Hematopoietic multipotent progenitor cell treated with erythropoietin and hydrocortisone succinate and interleukin-3 and kit ligand, for 6 days (in vitro differentiated cells): ENCODE data around the gene CD22.
"Not testable (repeated sequence)": the region's sequence is repeated elsewhere in the genome, so short reads cannot be mapped to it uniquely, and the experiment has no call there.

Experiments
- DNase-seq: peaks from one replicate; pipeline ENCODE4 v3.0.0-alpha.2; 2015

The CD22 gene

DNA sequence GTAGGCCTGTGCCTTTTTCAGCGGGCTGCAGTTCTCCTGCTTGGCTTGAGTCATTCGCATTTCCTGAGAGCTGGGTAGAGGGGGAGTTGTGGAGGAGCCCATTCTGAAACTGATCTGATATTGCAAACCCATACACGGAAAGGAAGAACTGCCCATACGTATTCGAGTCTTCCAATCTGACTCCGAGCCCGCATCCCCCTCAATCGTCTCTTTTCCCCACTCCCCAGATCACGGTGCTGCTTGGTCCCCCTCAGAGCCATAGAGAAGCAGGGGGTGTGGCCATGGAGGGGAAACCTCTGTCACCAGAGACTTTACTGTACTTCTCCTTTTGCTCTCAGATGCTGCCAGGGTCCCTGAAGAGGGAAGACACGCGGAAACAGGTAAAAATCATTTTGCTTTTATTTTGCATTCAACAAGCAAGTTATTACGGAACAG lies at the start of gene CD22:
Gene CD22 (plus strand): TSS at position 337 of the 435 bp plus-strand sequence. CDS start 2,854 bp downstream, outside the sequence.
- peak; percentile 50 for DNase-seq

DNA sequence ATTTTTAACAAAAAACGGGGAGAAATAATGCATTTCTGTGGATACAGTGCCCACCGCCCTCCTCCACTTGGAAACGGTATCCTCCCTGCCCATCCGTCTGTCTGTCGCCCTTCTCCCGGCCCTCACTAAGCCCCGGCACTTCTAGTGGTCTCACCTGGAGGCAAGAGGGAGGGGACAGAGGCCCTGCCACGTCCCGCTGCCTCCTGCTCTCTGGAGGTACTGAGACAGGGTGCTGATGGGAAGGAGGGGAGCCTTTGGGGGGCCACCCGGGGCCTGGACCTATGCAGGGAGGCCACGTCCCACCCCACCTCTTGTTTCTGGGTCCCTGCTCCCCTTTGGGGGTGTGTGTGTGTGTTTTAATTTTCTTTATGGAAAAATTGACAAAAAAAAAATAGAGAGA lies 49.6 kb upstream of the CD22 start:
- no peak for DNase-seq

DNA sequence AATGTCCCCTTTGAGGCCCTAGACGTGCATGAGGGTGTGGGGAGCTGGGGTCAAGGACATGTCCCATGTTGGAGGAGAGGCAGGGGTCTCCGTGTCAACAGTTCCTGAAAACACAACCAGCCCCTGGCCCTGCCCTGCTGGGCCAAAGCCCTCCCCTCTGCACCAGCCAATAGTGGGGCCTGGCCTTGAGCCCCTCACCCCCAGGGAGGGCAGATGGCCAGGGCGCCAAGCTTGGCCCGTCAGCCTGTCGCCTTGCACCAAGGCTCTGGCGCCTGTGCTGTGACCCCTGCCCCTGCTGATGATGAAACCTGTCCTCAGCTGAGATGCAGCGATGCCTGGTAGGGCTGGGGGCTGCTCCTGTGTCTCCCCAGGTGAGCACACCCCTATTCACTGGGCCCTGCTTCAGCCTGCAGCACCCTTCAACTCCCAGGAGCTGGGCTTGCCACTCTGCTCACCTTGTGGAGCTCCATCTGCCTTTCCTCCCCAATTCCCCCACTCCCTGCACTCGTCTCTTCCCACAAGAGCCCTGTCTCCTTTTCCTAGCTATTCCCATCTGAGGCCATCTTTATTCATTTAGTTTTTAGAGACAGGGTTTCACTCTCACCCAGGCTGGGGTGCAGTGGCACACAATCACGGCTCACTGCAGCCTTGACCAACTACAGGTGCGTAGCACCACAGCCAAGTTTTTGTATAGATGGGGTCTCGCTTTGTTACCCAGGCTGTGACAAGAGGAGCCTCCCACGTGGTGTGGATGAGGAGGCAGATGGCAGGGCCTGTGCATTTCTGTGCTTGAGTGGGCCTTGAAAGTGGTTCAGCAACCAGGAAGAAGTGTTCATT lies 48.8 kb upstream of the CD22 start:
- DNase-seq, result no peak

DNA sequence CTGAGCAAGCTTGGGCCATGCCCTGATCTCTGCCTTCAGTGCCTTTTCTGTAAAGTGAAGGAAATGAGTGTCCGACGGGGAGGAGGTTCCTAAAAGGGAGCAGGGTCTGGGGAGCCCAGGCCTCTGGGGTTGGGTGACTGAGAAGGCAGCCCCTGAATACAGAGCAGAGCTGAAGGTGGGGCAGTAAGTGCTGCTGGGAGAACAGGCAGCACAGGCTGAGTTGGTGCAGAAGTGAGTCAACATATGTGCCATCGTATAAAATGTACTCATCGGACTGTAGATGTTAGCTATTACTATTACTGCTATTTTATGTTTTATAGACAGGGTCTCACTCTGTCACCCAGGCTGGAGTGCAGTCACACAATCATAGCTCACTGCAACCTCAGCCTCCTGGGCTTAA lies 47.7 kb upstream of the CD22 start:
- DNase-seq, result no peak

DNA sequence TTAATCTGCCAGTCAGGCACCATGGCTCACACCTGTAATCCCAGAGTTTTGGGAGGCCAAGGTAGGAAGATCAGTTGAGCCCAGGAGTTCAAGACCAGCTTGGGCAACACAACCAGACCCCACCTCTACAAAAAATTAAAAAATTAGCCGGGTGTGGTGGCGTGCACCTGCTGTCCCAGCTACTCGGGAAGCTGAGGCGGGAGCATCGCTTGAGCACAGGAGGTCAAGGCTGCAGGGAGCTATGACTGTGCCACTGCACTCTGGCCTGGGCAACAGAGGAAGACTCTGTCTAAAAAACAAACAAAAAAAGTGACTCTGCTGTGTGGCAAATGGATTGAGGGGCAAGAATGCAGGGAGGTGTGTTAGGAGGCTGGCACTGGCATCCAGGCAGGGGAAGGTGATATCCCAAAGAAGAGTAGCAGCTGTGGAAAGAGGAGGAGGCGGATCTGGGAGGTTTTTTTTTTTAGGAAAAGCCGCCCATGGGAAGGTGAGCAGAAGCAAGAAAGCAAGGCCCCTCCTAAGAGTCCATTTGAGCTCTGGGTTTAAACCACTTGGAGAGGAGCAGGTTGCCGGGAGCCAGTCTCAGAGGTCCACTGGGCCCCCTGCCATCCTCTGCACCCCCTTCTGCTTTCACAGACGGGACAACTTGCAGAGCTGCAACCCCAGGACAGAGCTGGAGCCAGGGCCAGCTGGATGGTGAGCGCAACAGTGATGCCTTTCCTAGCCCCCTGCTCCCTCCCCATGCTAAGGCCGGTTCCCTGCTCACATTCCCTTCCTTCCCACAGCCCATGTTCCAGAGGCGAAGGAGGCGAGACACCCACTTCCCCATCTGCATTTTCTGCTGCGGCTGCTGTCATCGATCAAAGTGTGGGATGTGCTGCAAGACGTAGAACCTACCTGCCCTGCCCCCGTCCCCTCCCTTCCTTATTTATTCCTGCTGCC lies 44.6 kb upstream of the CD22 start:
- DNase-seq, result no peak

DNA sequence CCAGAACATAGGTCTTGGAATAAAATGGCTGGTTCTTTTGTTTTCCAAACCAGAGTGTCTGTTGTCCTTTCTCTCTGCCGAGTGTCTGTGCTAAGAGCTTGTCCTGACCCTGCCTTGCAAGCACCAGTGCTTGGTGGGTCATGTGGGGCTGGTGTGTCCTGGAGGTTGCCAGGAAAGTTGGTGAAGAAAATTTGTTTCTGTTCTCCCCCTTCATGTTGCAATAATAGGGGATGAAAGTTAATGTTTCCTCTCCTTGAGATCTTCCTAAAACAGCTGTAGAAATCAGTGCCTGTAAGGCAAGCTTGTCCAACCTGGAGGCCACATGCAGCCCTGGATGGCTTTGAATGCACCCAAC lies 43.9 kb upstream of the CD22 start:
- no peak for DNase-seq

DNA sequence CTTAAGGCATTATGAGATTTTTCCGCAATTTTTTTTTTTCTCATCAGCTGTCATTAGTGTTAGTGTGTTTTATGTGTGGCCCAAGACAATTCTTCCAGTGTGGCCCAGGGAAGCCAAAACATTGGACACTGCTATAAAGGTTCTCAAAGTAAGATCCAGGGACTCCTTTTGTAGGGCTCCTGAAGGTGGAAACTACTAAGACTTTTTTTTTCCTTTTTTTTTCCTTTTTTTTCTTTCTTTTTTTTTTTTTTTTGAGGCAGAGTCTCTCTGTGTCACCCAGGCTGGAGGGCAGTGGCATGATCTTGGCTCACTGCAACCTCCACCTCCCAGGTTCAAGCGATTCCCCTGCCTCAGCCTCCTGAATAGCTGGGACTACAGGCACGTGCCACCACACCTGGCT lies 43.5 kb upstream of the CD22 start:
- DNase-seq, result not testable (repeated sequence)

DNA sequence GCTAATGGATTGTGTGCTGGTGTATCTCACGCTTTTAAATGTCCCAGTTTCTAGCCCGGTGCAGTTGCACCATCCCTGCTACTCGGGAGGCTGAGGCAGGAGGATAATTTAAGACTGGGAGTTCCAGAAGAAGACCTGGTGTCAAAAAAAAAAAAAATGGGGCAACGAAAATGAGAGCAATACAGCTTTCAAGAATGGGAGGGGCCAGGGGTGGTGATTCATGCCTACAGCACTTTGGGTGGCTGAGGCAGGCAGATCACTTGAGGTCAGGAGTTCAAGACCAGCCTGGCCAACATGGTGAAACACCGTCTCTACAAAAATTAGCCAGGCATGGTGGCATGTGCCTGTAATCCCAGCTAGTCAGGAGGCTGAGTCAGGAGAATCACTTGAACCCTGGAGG lies 42.9 kb upstream of the CD22 start:
- DNase-seq, result not testable (repeated sequence)

DNA sequence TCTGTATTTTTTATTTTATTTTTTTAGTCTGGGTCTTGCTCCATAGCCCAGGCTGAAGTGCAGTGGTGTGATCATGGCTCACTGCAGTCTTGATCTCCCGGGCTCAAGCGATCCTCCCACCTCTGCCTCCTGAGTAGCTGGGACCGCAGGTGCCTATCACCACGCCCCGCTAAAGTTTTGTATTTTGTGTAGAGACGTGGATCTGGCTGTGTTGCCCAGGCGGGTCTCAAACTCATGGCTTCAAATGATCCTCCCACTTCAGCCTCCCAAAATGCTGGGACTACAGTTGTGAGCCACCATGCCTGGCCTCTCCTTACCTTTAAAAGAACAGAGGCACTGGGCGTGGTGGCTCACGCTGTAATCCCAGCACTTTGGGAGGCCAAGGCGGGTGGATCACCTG lies 41.3 kb upstream of the CD22 start:
- no peak for DNase-seq

DNA sequence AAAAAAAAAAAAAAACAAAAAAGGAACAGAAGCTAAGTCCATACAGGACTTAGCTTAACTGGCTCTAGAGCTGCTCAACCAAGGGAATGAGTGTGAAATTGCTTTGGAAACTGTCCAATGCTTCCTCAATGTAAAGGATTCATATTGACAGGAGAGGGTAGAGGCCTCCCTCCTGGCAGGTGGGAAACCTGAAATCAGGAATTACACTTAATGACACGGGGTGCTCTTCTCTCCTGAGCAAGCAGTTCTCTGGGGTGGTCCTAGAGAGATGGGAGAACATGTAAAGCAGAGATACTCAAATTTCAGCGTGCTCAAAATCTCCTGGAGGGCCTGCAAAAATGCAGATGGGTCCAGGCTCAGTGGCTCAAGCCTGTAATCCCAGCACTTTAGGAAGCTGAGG lies 40.7 kb upstream of the CD22 start:
- no peak for DNase-seq

DNA sequence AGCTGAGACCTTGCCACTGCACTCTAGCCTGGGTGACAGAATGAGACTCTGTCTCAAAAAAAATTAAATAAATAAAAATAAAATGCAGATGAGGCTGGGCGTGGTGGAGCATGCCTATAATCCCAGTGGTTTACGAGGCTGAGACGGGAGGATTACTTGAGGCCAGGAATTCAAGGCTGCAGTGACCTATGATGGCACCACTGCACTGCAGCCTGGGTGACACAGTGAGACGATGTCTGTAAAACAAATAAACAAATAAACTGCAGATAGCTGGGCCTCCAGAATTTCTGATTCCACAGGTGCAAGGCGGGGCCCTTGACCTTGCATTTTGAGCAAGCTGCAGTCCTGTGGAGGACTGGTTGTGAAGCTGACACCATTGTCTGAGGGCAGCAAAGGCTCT lies 40.1 kb upstream of the CD22 start:
- no peak for DNase-seq

DNA sequence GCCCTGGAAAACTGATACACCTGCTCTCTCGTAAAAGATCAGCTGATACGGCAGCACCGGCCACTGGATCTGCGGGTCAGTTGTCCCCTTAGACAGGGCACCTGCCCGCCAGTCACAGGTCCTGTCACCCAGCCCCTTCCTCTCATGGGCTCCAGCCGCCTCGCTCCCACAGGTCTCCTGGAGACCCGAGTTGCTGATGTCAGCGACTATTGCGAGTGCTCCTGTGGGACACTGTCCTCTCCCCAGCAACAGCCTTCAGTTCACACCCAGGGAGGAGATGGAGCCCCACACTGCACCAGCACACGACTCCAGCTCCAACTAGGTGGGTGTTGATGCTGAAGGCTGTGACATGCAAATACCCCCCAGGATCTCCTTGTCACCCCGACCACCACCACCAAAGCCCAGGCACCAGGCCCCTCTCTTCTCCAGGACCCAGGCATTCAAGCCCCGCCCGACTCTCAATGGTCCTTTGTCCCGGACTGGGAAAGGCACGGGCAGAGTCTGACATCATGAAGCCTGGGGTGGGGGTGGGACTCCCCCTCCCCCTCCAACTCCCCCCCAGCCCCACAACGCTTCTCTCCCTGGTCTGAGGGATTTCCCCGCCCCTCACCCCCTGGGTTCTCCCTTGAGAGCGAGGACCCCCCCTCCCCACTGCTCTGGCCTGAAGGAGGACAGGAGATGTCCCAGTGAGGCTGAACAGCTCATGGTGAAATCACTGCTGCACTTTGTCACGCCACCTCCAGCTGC lies 38.4 kb upstream of the CD22 start:
- no peak for DNase-seq

DNA sequence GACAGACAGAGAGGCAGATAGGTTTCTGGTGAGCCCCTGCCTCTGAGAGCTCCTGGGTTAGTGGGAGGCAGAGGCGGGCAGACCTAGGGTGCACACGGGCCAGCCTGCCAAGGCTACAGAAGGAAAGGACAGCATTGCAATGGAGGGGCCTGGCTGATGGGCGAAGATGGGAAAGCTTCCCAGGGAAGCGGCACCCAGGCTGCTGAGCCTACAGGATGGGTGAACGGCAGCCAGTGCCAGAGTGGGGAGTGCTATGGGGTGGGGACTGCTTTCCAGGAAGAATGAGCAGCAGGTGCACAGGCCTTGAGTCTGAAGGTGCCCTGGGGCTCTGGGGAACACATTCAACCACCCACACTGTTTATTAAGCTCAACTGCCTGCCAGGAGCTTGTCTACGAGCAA lies 37.7 kb upstream of the CD22 start:
- no peak for DNase-seq

DNA sequence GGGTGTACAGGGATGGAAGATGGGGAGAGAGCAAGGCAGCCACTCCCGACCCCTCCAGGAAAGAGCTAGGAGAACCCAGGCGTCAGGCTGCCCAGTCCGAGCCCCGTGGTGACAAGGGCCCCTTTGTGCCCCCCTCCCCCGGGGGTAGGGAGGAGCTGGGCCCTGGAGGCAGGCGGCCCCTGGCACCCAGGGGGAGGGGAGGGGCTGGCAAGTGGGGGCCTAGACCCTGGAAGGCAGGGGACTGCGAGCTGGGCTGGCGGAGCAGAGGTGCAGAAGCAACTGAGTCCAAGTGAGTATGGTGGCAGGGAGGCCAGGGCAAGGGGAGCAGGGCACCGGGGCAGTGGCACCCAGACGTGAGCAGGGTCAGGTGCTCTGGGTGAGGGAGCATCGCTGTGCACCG lies 37.1 kb upstream of the CD22 start, which contains the start of gene MAG:
Gene MAG (plus strand): TSS at position 246 of the 400 bp plus-strand sequence. CDS start 3,248 bp downstream, outside the sequence.
- no peak for DNase-seq

DNA sequence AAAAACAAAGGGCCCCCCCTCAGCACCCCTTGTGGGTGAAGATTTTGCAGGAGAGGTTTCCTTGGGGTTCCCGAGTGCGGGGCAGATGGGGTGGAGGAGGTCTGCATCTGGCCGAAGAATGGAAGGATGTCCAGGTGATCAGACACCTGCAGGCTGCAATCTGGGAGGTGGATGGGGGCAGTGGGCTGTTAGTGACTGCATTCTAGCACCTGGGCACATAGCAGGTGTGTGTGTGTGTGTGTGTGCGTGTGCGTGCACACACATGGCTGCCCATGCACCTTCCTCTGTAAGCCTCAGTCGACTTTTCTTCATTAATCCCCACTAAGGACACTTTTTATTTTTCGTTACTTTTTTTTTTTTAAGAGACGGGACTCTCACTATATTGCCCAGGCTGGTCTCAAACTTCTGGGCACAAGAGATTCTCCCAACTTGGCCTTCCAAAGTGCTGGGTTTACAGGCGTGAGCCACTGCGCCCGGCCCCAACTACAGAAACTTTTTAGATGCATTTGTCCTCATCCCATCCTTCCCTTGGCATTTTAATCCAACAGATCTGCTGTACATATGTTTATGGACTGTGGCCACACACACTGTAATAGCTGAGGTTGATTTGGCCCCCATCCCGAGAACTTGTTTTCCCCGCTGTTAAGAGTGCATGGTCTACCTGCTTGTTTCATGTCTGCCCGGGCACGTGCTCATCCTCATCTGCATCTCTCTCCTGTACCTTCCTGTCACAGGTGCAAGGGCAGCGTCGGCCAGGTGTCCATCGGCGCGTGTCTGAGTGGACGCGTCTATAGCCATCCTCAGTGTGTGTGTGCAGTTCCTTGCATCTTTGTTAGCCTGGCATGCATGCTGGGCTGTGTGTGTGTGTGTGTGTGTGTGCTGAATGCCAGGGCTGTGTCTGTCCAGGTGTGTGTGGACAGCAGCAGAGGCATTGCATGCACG lies 36.3 kb upstream of the CD22 start:
- DNase-seq, result no peak

DNA sequence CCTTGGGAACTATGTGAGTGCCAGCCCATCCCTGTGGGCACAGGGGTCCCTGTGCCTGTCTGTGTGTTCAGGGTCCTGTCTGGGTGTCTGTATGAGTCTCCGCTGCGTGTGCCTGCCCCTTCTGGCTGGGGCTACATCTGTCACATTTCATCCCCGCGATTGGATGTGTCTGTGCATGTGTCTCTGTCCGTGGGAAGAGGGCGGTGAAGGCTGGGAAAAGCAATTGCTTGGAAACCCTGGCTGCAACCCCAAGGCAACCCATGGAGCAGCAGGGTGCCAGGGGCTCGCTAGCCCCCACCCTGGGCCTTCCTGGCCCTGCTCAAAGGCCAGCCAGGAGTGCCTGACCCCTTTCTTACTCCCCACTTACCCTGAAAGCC lies 35.6 kb upstream of the CD22 start:
- DNase-seq, result no peak

DNA sequence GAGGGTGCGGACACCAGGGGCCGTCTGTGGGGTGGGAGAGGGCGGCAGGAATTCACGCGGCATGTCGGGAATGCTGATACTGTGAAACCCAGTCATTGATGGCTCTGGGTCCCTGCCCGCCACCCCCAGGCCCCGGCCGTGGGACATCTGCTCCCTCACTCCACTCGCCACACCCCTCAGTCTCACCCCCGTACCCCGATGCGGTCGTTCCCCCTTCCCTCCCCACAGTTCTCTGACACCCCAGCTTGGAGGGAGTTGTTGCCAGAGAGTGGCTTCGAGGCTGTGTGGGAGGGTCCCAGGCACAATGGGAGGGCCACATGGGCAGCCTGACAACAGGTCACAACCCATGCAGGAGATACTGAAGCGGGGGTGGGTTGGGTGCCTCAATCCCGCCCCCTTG lies 35.2 kb upstream of the CD22 start:
- no peak for DNase-seq

DNA sequence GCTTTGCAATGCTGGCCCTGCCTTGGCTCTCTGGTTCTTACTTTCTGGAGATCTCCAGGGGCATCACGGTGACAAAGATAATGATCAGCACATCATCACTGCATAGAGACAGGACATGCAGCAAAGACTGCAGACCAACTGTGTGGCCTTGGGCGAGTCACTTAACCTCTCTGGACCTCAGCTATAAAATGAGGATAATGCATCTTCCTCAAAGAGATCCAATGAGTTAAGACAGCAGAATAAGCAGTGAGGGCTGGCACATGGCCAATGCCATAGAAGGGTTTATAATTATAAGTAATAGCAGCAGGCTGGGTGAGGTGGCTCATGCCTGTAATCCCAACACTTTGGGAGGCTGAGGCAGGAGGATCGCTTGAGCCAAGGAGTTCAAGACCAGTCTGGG lies 34.7 kb upstream of the CD22 start:
- peak; percentile 49 for DNase-seq

DNA sequence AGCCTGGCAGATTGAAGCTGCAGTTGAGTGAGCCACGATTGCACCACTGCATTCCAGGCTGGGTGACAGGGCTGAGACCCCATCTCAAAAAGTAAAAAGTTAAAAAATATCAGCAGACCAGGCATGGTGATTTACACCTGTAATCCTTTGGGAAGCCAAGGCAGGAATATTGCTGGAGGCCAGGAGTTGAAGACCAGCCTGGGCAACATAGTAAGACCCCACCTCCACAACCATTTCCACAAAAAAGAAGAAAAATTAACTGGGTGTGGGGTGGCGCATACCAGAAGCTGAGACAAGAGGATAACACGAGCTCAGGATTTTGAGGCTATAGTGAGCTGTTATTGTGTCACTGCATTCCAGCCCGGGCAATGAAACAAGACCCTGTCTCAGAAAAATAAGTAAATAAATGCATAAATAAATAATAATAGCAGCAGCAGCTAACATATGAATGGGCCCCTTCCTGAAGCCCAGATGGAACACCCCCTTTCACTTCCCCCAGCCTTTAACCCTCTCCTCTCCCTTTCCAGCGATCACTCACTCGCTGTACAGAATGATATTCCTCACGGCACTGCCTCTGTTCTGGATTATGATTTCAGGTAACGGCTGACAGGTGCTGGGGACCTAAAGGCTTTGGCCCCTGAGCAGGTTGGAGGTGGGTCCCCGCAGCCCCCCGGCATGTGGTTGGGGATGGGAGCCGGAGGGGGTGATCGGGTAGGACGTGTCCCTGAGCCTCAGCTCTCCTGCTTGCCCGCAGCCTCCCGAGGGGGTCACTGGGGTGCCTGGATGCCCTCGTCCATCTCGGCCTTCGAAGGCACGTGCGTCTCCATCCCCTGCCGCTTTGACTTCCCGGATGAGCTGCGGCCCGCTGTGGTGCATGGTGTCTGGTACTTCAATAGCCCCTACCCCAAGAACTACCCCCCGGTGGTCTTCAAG lies 33.9 kb upstream of the CD22 start:
- DNase-seq, result no peak

DNA sequence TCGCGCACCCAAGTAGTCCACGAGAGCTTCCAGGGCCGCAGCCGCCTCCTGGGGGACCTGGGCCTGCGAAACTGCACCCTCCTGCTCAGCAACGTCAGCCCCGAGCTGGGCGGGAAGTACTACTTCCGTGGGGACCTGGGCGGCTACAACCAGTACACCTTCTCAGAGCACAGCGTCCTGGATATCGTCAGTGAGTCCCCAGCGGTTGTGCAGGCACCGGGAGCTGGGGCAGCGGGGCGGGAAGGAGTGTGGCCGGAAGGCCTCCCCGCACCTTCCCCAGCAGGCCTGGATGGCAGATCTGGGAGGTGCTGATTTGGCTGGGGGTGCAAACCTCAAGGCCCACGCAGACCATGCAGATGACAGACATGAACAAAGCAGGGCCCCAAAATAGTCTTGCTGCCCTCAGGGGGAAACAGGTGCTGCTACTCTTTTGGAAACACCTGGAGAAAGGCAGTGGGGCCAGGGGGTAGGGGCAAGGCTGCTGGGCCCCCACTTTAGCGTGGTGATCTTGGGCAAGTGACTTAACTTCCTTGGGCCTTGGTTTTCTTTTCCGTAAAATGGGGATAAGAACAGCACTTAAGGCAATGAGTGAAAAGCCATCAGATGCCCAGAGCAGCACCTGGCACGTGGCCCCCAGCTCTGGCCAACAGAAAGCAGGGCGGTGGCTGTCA lies 33.1 kb upstream of the CD22 start:
- DNase-seq, result peak; percentile 31
